HepG2 (cell line): ENCODE results near the gene TMEM167B. TPM values are rescaled to one million over a fixed set of nuclear protein-coding genes. Genes with fewer than 3 reads are reported as not detected.

Source experiments
- ETV6 ChIP-seq: sonication (generic); formaldehyde crosslinking; conservative IDR thresholded peaks from 2 replicates; pipeline ENCODE4 v1.4.0; 2020; ENCODE audit warnings: missing genetic modification reagents
- GPN1 ChIP-seq: sonication (generic); formaldehyde crosslinking; IDR thresholded peaks from 2 replicates; pipeline ENCODE4 v1.5.1; 2020; ENCODE audit warnings: missing genetic modification reagents, borderline replicate concordance
- KAT8 ChIP-seq: IDR thresholded peaks from 2 replicates; pipeline ENCODE4 v1.6.1; 2016; ENCODE audit warnings: missing genetic modification reagents, missing compliant biosample characterization
- KLF13 ChIP-seq: sonication (generic); formaldehyde crosslinking; IDR thresholded peaks from 2 replicates; pipeline ENCODE4 v1.4.0; 2020; ENCODE audit warnings: mild to moderate bottlenecking, missing genetic modification reagents
- SP5 ChIP-seq: IDR thresholded peaks from 2 replicates; pipeline ENCODE4 v1.6.1; 2016; ENCODE audit warnings: low read depth, borderline replicate concordance
- TMF1 ChIP-seq: sonication (generic); formaldehyde crosslinking; IDR thresholded peaks from 2 replicates; pipeline ENCODE4 v1.8.1; 2022; ENCODE audit warnings: low read depth, missing genetic modification reagents
- ZNF547 ChIP-seq: sonication (generic); formaldehyde crosslinking; IDR thresholded peaks from 2 replicates; pipeline ENCODE4 v1.5.1; 2020; ENCODE audit warnings: mild to moderate bottlenecking, missing genetic modification reagents
- ZNF569 ChIP-seq: sonication (generic); formaldehyde crosslinking; IDR thresholded peaks from 2 replicates; pipeline ENCODE4 v1.5.0; 2020; ENCODE audit warnings: mild to moderate bottlenecking, missing genetic modification reagents, moderate library complexity, borderline replicate concordance
- ZNF891 ChIP-seq: sonication (generic); formaldehyde crosslinking; IDR thresholded peaks from 2 replicates; pipeline ENCODE4 v1.5.0; 2020; ENCODE audit warnings: mild to moderate bottlenecking, missing genetic modification reagents
- polyA plus RNA-seq, 8 experiments: library from polyadenylated mRNA; depleted of rRNA in 3 of 8; stranded (reverse) in 7 of 8; unstranded in 1 of 8; fragments of >200 nt; fragmentation: Illumina TruSeq in 4 of 8; extraction: Trizol in 4 of 8; gene quantifications; 2 replicates each; pipeline versions ENCODE4 v1.2.1 to v1.2.3, GENCODE V29; 2011 to 2016; ENCODE audit warnings: low read depth in 4 of 8, missing spikeins in 1 of 8, mixed read lengths in 1 of 8; ENCODE audit not compliant: insufficient read depth in 1 of 8
- total RNA-seq, 5 experiments: library from RNA; depleted of rRNA; stranded (reverse); fragments of >200 nt; fragmentation: Illumina TruSeq; extraction: Trizol; gene quantifications; 2 replicates each; pipeline ENCODE4 v1.2.3, GENCODE V29; 2016; ENCODE audit warnings: low read depth in 1 of 5
- TF ChIP-seq, protein P1 (sequence below): sonication (generic); formaldehyde crosslinking; IDR thresholded peaks from 2 replicates; pipeline ENCODE4 v1.4.0; 2020; ENCODE audit warnings: mild to moderate bottlenecking, missing genetic modification reagents
- TF ChIP-seq, protein P2 (sequence below), 2 experiments: IDR thresholded peaks; 2 replicates each; pipeline ENCODE4 v1.6.1; 2011 to 2012; ENCODE audit warnings: low read length in 2 of 2, borderline replicate concordance in 1 of 2, low read depth in 1 of 2, mild to moderate bottlenecking in 1 of 2, moderate library complexity in 1 of 2
- TF ChIP-seq, protein P3 (sequence below): sonication (generic); formaldehyde crosslinking; IDR thresholded peaks from 2 replicates; pipeline ENCODE4 v1.4.0; 2020; ENCODE audit warnings: missing genetic modification reagents, mild to moderate bottlenecking, borderline replicate concordance
- TF ChIP-seq, protein P4 (sequence below): IDR thresholded peaks from 2 replicates; pipeline ENCODE4 v1.6.1; 2016
- TF ChIP-seq, protein P5 (sequence below): sonication (generic); formaldehyde crosslinking; IDR thresholded peaks from 2 replicates; pipeline ENCODE4 v1.8.0; 2022; ENCODE audit warnings: mild to moderate bottlenecking, missing genetic modification reagents, borderline replicate concordance
- TF ChIP-seq, protein P6 (sequence below): sonication (generic); formaldehyde crosslinking; IDR thresholded peaks from 2 replicates; pipeline ENCODE4 v1.4.0; 2020; ENCODE audit warnings: missing genetic modification reagents, borderline replicate concordance

The TMEM167B gene
- total and polyA plus RNA-seq, 2 of the 13 experiments (the other 11 are each of a cell fraction or from before 2014, with no cell fraction given), result 9.5 to 22.4 TPM

DNA sequence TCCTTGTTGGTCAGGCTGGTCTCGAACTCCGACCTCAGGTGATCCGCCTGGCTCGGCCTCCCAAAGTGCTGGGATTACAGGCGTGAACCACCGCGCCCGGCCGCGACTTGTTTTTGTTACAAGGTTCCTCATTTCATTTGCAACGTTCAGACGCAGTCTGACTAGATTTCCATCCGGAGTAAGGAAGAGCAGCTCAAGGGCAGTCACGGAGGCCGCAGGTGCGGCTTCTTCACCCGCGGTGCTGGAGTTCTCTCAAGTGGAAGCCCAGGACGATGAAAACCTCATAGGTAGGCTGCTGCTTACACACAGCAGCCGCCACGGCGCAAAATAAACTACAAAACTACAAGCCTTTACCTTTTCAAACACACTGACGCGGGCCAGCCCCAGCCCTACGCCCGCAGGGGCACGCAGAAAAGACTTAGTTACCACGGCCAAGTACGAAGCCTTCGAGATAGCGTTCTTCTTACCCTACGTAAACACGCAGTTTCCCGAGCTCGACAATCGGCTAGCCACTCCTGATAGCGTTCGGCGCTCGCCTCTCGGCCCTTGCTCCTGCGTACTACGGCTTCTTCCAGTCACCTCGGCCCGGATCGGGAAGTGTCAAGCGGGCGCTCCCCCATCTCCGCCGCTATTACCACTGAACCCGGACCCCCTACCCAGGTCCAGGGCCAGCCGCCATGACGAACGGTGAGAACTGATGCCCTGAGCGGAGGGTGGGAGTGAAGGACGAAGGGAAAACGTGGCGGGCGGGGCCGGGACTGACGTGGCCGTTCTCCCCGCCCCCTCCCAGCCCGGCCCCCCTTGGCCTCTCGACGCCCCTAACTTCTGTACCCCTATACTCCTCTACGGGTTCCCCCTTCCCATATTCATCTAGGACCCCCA lies at the start of gene TMEM167B (continued):
- TF ChIP-seq, protein P1, sequence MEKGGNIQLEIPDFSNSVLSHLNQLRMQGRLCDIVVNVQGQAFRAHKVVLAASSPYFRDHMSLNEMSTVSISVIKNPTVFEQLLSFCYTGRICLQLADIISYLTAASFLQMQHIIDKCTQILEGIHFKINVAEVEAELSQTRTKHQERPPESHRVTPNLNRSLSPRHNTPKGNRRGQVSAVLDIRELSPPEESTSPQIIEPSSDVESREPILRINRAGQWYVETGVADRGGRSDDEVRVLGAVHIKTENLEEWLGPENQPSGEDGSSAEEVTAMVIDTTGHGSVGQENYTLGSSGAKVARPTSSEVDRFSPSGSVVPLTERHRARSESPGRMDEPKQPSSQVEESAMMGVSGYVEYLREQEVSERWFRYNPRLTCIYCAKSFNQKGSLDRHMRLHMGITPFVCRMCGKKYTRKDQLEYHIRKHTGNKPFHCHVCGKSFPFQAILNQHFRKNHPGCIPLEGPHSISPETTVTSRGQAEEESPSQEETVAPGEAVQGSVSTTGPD (CRISPR knock-in tag), result 0 out of 2 replicates have a peak, but pooled peaks have one; percentile 48
- TF ChIP-seq, protein P2, sequence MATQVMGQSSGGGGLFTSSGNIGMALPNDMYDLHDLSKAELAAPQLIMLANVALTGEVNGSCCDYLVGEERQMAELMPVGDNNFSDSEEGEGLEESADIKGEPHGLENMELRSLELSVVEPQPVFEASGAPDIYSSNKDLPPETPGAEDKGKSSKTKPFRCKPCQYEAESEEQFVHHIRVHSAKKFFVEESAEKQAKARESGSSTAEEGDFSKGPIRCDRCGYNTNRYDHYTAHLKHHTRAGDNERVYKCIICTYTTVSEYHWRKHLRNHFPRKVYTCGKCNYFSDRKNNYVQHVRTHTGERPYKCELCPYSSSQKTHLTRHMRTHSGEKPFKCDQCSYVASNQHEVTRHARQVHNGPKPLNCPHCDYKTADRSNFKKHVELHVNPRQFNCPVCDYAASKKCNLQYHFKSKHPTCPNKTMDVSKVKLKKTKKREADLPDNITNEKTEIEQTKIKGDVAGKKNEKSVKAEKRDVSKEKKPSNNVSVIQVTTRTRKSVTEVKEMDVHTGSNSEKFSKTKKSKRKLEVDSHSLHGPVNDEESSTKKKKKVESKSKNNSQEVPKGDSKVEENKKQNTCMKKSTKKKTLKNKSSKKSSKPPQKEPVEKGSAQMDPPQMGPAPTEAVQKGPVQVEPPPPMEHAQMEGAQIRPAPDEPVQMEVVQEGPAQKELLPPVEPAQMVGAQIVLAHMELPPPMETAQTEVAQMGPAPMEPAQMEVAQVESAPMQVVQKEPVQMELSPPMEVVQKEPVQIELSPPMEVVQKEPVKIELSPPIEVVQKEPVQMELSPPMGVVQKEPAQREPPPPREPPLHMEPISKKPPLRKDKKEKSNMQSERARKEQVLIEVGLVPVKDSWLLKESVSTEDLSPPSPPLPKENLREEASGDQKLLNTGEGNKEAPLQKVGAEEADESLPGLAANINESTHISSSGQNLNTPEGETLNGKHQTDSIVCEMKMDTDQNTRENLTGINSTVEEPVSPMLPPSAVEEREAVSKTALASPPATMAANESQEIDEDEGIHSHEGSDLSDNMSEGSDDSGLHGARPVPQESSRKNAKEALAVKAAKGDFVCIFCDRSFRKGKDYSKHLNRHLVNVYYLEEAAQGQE (IDR thresholded peaks at IDR 0.05; ENCODE audit: borderline replicate concordance in 1 of 2, low read depth in 1 of 2, low read length in 2 of 2), result peak in 1 of 2 experiments; percentile 63; a peak in 2 of 4 replicates
- TF ChIP-seq ZNF569 (CRISPR knock-in tag), result no peak
- peak; percentile 57; the same call in 1 of the 2 replicates for TF ChIP-seq TMF1 (CRISPR knock-in tag)
- TF ChIP-seq SP5 (CRISPR knock-in tag), result peak; percentile 71
- peak; percentile 73; the same call in 1 of the 2 replicates for TF ChIP-seq ZNF547 (CRISPR knock-in tag)
- TF ChIP-seq, protein P3, sequence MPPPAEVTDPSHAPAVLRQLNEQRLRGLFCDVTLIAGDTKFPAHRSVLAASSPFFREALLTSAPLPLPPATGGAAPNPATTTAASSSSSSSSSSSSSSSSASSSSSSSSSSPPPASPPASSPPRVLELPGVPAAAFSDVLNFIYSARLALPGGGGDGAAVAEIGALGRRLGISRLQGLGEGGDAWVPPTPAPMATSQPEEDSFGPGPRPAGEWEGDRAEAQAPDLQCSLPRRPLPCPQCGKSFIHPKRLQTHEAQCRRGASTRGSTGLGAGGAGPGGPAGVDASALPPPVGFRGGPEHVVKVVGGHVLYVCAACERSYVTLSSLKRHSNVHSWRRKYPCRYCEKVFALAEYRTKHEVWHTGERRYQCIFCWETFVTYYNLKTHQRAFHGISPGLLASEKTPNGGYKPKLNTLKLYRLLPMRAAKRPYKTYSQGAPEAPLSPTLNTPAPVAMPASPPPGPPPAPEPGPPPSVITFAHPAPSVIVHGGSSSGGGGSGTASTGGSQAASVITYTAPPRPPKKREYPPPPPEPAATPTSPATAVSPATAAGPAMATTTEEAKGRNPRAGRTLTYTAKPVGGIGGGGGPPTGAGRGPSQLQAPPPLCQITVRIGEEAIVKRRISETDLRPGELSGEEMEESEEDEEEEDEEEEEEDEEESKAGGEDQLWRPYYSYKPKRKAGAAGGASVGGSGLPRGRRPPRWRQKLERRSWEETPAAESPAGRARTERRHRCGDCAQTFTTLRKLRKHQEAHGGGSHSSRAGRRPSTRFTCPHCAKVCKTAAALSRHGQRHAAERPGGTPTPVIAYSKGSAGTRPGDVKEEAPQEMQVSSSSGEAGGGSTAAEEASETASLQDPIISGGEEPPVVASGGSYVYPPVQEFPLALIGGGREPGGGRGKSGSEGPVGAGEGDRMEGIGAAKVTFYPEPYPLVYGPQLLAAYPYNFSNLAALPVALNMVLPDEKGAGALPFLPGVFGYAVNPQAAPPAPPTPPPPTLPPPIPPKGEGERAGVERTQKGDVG (CRISPR knock-in tag), result peak; percentile 49; the same call in 1 of the 2 replicates
- no peak for TF ChIP-seq KLF13
- TF ChIP-seq, protein P4, sequence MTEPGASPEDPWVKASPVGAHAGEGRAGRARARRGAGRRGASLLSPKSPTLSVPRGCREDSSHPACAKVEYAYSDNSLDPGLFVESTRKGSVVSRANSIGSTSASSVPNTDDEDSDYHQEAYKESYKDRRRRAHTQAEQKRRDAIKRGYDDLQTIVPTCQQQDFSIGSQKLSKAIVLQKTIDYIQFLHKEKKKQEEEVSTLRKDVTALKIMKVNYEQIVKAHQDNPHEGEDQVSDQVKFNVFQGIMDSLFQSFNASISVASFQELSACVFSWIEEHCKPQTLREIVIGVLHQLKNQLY, result 0 out of 2 replicates have a peak, but pooled peaks have one; percentile 57
- TF ChIP-seq, protein P5, sequence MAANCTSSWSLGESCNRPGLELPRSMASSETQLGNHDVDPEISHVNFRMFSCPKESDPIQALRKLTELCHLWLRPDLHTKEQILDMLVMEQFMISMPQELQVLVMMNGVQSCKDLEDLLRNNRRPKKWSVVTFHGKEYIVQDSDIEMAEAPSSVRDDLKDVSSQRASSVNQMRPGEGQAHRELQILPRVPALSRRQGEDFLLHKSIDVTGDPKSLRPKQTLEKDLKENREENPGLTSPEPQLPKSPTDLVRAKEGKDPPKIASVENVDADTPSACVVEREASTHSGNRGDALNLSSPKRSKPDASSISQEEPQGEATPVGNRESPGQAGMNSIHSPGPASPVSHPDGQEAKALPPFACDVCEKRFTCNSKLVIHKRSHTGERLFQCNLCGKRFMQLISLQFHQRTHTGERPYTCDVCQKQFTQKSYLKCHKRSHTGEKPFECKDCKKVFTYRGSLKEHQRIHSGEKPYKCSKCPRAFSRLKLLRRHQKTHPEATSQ, result peak; percentile 55; the same call in 1 of the 2 replicates
- TF ChIP-seq ZNF891, result peak; percentile 84
- TF ChIP-seq KAT8, result peak; percentile 93
- TF ChIP-seq GPN1, result 0 out of 2 replicates have a peak, but pooled peaks have one; percentile 21
- TF ChIP-seq, protein P6, sequence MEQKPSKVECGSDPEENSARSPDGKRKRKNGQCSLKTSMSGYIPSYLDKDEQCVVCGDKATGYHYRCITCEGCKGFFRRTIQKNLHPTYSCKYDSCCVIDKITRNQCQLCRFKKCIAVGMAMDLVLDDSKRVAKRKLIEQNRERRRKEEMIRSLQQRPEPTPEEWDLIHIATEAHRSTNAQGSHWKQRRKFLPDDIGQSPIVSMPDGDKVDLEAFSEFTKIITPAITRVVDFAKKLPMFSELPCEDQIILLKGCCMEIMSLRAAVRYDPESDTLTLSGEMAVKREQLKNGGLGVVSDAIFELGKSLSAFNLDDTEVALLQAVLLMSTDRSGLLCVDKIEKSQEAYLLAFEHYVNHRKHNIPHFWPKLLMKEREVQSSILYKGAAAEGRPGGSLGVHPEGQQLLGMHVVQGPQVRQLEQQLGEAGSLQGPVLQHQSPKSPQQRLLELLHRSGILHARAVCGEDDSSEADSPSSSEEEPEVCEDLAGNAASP (CRISPR knock-in tag), result peak; percentile 79
- TF ChIP-seq ETV6 (CRISPR knock-in tag), result peak; percentile 72; the same call in 1 of the 2 replicates
